ENCODE measurements around the gene ALAS1.

DNA sequence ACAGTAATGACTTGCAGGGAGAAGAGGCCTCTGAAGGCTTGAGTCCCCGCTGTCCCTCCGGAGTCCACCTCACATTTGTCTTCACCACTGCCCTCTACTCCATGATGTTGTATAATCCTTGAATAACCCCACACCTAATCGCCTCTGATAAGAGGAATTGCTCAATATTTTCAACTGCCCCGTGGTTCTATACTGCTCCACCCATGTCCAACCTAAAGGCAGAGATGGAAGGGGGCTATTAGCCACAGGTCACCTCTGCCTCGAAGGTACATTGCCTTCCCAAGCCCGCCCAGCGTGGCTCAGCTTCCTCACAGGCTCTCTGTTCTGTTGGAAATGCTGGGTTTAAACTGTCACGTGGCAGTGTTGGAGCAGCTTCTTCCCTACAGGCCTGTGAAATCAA, 15.0 kb downstream of the ALAS1 start:
- TF ChIP-seq CTCF (IDR thresholded peaks at IDR 0.05) (no peak), POLR2A (IDR thresholded peaks at IDR 0.05) (no peak)

All from body of pancreas (tissue), 4 donors.